Measurements from ENCODE around the gene NADK.
"Not testable (repeated sequence)": the region's sequence is repeated elsewhere in the genome, so short reads cannot be mapped to it uniquely, and the experiment has no call there.

The NADK gene

DNA sequence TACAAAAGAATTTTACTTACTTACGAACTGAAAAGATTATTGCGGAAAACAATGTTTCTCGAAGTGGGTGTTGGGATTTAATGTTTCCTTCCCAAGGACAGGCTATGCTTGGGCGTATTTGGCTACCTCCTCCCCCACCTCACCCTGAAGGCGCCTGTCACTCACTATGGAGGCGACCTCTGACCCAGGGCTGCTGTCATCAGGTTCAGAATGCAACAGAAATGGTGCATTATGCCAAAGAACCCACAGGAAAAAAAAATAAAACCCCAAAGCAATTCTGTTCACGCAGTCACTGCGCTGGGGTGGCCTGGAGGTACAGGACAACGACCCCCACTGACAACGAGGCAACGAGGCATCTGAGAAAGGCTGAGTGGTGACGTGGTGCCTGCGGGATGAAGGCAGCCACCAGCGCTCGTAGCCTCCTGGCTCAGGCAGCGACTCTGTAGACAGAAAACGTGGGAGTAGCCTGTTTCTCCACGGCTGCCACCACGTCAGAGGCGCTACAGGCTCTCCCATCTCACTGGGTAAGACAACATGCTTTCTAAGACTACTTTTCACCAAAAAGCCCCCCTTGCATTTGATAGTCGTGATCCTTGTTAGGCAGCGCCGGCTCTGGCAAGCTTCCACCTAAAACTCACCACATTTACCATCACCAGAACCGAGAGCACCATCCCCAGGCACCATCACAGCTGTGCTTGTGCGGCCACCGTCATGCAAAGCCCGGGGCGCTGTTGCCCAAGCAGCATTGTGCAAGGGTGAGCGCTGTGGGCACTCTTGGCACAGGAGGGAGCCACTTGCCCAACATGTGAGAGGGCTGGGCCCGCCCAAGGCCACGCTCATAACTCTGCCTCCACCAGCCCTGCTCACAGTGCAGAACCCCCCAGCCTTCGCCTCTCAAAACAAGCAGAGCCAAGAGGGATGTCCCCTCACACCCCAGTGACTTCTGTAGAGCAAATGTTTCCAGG is 14.3 kb downstream of the NADK start:
- DNase-seq: no peak

DNA sequence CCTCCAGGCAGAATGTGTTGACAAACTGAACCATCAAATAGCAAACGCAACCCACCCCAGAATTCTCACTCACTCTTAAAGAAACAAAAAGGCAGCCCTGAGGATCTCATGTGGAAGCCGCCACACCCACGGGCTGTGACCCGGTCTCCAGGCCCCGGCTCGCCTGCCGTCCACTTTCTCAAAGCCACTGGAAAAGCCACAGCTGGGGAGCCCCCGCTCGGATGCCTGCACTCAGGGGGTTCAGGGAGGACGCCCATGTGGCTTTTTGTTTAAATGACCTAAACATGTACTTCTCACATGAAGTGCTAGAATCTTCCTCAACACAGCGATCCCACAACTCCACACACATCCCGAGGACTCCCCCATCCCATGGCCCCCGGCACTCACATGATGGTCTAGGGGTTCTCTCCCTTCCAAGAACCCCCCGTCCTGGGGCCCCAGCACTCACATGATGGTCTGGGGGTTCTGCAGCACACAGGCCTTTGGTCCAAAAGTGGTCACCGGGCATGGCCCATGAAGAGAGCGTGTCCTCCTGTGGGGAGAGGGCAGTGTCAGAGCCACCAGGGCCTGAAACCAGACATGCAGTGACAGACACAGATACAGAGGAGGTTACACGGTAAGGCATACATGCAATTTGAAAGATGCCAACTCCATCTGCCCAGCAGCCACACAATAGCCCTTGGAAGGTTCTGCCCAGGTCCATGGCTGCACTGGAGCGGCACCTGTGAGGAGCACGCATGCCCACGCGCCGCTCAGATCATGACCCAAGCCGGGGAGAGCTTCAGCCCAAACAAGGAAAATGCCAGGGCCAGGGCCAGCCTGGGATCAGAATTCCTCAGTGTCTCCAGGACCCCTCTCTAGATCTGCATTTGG is 16.5 kb downstream of the NADK start:
- no peak for DNase-seq

GRCh38 chr1:1760715-1761114 is 17.6 kb downstream of the NADK start:
- no peak for DNase-seq

DNA sequence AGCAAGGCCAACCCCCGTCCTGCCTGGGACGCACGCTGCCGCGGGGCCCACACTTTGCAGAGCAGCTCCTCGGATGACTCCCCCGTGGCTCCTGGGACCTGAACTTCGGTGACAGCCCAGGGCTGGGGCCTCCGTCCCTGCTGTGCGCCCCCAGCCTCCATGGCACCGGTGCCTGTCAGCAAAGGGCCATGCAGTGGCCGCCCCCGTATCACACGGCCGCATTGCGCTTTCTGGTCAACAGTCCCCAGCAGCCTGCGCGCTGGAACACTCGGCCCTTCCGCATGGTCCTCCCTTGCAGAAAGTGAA is 18.0 kb downstream of the NADK start:
- DNase-seq: no peak

GRCh38 chr1:1759456-1760344 is 18.6 kb downstream of the NADK start:
- no peak for DNase-seq

DNA sequence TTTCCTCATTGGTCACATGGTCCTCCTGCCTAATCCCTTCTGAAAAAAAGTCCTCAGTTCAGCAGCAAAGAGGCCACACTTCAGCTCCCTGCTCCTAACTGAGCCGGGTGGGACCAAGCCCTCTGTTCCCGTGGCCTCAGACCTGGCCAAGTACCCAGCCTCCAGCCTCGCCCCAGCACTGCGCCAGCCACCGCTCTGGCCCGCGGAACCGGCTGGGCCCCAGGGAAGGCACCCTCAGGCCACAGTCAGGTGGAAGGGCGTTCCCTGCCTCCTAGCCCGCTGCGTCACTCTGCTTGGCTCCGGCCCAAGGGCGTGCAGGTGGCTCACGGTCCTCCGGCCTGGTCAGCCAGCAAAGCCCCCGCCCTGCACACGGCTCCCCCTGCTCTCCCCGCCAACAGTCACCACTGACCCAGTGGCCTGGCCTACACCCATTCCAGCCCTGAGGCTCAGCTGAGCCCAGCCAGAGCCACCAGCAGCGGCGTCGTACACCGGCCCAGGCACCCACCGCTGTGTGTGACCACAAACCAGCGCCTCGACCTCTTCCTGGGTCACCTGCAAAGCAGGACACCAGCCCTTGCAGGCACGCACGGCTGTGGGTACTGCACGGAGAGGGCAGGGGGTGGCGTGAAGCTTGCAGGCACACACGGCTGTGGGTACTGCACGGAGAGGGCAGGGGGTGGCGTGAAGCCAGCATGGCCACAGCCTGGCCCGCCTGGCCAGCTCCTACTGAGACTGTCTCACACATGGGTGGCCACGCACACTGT is 19.4 kb downstream of the NADK start:
- DNase-seq: no peak

GRCh38 chr1:1758059-1758621 is 20.1 kb downstream of the NADK start:
- DNase-seq: no peak

DNA sequence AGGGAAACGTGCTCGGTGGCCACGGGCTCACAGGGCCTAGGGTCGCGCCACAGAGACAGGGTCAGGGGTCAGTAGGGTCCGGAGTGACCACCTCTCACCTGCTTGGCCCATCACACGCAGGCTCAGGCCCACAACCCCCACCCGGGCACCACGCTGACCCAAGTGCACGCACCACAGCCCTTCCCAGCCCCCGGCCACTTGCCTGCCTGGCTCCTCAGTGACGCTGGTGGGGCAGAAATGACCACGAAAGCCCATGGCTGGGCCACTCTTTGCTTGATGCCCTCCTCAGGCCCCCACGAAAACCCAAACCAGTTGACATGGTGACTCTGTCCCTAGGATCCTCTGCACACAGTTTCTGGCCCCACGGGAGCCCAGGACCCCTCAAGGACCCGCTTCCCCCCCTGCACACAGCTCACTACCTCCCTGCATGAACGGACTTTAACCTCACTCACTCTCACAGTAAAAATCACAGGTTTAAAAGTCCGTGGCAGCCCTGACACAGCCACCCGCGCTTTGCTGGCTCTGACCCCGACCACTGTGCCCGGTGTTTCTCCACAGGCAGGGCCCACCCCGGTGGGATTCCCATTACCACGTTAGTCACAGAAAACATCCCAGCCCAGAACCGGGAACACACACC is 20.7 kb downstream of the NADK start:
- DNase-seq: no peak

GRCh38 chr1:1756661-1757421 is 21.4 kb downstream of the NADK start:
- no peak for DNase-seq

GRCh38 chr1:1755852-1756251 is 22.4 kb downstream of the NADK start:
- DNase-seq: no peak

- DNase-seq: no peak
These were observed 22.8 kb downstream of the NADK start for GRCh38 chr1:1755426-1755825.

GRCh38 chr1:1754051-1754815 is 24.0 kb downstream of the NADK start:
- DNase-seq: no peak

DNA sequence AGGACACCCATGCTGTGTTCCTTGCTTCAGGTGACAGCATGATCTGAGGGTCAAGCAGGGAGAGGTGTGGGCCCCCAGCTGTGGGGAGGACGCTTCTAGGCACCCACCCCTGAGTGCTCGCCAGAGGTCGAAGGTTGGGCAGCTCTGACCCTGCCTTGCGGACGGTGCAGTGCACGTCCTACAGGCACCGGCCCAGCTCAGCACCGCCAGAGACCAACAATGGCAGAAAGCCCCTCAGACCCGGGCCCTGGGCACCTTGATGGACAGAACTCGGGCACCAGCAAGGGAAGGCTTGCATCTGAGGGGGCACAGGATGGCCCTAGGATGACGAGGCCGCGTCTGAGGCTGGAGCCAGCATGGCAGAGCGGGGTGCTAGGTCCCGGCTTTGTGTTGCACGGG is 24.7 kb downstream of the NADK start:
- DNase-seq: no peak

DNA sequence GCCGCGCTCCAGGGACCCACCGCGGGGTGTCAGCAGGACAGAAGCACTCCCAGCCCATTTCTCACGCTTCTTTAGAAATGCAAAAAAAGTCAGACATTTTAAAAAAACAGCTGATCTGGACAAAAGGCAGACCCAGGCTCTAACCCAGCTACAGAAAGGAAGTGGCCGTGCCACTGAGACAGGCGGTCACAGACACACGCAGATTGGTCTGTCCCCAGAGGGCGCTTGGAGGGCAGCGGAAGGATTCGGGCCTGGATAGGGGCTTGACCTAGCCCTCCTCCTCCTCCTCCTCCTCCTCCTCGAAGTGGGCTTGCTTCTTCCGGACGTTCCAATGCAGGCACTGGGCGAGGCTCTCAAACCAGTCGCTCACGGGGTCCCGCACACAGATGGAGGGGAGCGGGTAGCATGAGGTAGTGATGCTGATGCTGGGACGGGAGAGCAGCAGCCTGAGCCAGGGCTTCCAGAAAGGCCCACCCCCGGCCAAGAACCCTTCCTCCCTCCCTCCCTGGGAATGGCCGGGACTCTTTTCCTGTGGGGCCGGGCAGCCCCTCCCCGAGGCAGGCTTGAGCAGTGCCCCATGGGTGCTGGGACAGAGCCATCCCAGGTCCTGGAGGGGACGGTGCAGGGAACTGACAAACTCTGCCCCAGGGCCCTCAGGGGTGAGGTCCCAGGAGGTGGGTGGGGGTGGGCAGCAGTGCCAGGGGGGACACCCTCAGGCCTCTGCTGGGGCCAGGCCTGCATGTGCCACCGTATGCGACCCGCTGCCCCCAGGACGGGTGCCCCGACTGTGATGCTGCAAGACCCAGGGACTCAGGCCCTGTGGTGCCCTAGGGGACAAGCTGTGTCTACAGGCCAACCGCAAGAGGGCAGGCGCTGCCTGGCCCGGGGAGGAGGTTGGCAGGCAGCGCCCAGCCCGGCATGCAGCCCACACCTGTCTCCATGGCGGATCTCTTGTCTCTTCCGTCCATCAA is 25.3 kb downstream of the NADK start:
- DNase-seq: no peak

DNA sequence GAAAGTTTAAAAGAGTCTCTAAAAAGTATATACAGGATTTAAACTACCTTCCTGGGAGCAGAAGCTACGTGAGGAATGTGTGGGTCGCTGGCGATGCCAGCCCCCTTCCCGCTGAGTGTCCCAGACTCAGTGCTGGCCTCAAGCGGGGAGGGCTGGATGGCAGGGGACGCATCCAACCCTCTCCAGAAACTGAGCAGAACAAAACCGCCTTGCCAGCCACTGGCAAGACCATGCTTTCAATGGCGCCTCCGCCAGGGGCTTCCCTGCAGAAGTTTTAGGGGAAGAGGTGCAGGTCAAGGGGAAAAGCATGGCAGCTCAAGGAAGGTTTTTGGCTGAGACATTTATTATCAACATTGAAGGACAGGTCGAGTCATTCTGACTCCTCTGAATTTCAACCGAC is 26.1 kb downstream of the NADK start:
- DNase-seq: no peak

- DNase-seq: not testable (repeated sequence)
These were observed 28.3 kb downstream of the NADK start for GRCh38 chr1:1749941-1750340.

DNA sequence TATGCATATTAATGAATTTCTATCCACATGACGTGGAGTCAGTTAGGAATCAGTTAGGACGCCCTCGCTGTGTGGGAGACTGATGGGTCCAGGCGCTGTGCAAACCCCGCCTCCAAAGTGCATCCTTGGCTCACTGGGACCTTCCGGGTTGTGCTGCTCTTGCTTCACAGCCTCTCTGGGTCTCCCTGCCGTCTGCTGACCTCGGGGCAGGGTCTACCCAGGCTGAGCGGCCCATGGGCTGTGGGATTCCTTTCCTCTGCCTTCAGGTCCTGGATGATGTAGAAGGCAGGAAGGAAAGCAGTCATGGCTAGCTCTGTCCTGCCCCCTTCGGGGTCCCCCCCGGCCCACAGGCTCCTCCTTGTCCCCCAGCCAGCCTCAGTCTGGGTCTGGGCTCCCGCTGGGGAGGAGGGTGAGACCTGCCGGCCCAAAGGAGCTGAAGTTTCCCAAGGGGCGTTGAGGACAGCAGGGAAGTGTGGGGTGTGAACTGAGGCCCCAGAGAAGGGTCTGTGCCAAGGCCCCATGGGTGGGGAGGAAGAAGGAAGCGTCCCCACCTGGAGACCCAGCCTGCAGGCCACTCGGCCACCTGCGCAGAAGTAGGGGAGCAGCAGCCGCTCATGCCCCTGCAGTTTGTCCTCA is 29.5 kb downstream of the NADK start:
- DNase-seq: no peak

DNA sequence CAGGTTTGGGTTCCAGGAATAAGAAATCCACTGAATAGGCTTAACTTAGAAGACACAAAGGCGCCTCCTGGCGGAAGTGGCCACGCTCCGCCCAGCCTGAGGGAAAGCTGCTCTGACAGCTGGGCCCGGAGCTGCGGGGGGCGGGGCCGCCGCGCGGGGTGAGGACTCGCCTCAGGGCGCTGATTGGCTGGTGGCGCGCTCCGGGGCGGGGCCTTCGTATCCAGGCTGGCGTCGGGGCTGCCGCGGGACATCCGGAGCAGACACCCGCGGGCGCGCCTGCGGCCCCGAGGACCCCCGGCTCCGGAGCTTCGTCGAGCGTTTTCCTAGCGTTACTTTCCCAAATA is 31.7 kb downstream of the NADK start:
- DNase-seq: not testable (repeated sequence)

Data from DMS 273 treated with DMSO at 0.1 percent for 48 hours (cell line).